ENCODE data around the gene PARD3.

The PARD3 gene

GRCh38 chr10:34492081-34492480 lies 323.0 kb downstream of the PARD3 start:
- TF ChIP-seq, protein P1, sequence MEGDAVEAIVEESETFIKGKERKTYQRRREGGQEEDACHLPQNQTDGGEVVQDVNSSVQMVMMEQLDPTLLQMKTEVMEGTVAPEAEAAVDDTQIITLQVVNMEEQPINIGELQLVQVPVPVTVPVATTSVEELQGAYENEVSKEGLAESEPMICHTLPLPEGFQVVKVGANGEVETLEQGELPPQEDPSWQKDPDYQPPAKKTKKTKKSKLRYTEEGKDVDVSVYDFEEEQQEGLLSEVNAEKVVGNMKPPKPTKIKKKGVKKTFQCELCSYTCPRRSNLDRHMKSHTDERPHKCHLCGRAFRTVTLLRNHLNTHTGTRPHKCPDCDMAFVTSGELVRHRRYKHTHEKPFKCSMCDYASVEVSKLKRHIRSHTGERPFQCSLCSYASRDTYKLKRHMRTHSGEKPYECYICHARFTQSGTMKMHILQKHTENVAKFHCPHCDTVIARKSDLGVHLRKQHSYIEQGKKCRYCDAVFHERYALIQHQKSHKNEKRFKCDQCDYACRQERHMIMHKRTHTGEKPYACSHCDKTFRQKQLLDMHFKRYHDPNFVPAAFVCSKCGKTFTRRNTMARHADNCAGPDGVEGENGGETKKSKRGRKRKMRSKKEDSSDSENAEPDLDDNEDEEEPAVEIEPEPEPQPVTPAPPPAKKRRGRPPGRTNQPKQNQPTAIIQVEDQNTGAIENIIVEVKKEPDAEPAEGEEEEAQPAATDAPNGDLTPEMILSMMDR (IDR thresholded peaks at IDR 0.05; ENCODE audit: control extremely low read depth, extremely low read depth, low read depth, missing control alignments) = no peak
- ChIA-PET CTCF (no interaction called here), POLR2A (no interaction called here)
- DNase-seq (ENCODE audit: extremely low spot score) = no peak

DNA sequence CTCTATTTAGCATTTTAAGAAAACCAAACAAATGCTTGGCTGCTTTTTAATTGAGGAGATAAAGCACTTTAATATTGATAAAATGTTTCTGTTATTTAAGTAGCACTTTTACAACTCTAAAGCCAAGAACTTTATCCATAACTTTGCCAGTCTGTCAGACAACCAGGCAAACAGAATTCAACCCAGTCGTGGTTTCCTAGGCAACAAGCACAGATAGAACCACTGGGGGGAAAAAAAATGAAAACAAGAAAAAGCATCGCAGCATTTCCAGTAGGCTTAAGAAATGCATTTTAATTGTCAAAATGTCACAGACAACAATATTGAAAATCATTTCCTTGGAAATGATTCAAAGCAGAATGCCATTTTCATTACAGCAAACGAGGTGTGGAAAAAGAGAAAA lies 323.4 kb downstream of the PARD3 start:
- TF ChIP-seq, protein P1 (IDR thresholded peaks at IDR 0.05; ENCODE audit: control extremely low read depth, extremely low read depth, low read depth, missing control alignments) = no peak
- CTCF ChIA-PET = no interaction called here
- POLR2A ChIA-PET = no interaction called here
- DNase-seq (ENCODE audit: extremely low spot score) = no peak

GRCh38 chr10:34489973-34490745 lies 324.9 kb downstream of the PARD3 start:
- CTCF ChIA-PET = no interaction called here
- no peak for DNase-seq (ENCODE audit: extremely low spot score)
- TF ChIP-seq, protein P1 (IDR thresholded peaks at IDR 0.05; ENCODE audit: control extremely low read depth, extremely low read depth, low read depth, missing control alignments) = no peak
- POLR2A ChIA-PET = no interaction called here

DNA sequence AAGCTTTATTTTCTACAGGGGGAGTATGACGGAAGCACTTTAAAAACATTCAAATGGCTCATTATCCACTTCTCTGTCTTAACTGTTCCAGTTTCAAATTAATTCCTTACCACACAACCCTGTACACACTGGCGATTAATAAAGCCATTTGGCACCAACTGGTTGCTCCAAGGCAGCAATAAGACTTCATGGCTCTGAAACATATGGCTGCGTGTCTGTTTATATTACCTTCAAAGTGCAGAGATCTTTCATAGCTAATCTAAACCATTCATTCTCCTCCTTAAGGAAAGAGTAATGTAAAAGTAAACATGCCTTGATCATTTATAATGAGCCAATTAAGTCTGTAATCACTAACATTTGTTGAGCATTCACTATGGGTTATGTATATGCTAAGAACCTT lies 325.7 kb downstream of the PARD3 start:
- DNase-seq (ENCODE audit: extremely low spot score) = no peak
- POLR2A ChIA-PET = no interaction called here
- CTCF ChIA-PET = no interaction called here
- TF ChIP-seq, protein P1 (IDR thresholded peaks at IDR 0.05; ENCODE audit: control extremely low read depth, extremely low read depth, low read depth, missing control alignments) = no peak

DNA sequence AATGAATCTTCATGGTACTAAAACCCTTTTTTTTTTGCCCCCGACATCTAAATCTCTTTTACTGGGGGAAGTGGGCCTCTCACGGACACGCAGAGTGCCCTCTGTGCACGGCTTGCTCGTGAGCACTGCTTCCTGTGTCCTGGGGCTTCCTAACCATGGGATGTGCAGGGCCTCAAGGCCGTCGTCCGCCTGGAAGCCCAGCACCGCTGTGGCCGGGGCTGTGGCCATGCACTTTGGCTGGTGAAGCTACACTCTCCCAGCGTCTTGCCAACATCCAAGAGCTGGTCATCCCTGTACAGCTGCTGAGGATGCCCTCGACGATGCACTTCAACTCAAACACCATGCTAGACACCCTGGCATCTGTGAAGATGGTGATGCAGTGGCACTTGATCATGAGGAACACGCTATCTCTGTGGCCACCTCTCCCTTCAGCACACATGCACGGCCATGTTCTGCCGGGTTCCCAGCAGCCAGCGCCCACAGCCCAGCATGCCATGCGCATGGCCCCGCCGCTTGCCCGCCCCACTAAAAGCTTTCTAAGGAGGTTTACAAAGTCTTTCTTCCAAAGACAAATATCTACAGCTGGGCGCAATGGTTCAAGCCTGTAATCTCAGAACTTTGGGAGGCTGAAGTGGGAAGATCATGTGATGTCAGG lies 326.5 kb downstream of the PARD3 start:
- CTCF ChIA-PET = no interaction called here
- POLR2A ChIA-PET = no interaction called here
- DNase-seq (ENCODE audit: extremely low spot score) = no peak
- TF ChIP-seq, protein P1 (IDR thresholded peaks at IDR 0.05; ENCODE audit: control extremely low read depth, extremely low read depth, low read depth, missing control alignments) = no peak

- DNase-seq (ENCODE audit: extremely low spot score) = no peak
- TF ChIP-seq, protein P1 (IDR thresholded peaks at IDR 0.05; ENCODE audit: control extremely low read depth, extremely low read depth, low read depth, missing control alignments) = no peak
- CTCF ChIA-PET = interaction anchor here (1.5 kb wide), 1 partner anchor 31 kb away, joined by 3 read pairs; no protein-coding TSS in a partner anchor
- POLR2A ChIA-PET = no interaction called here
These were observed 329.1 kb downstream of the PARD3 start for GRCh38 chr10:34486008-34486407.

All from GM10248 (cell line).